Renal pelvis (tissue), 12 donors: ENCODE results near the gene BAMBI. TPM values are rescaled to one million over a fixed set of nuclear protein-coding genes. Genes with fewer than 3 reads are reported as not detected.
"Not testable (repeated sequence)": the region's sequence is repeated elsewhere in the genome, so short reads cannot be mapped to it uniquely, and the experiment has no call there.

Experiments
- DNase-seq: peaks from one replicate; pipeline ENCODE4 v3.0.0-alpha.2; 2013
- long read RNA-seq, 16 experiments: transcript quantifications; one replicate each; lab custom pipeline, GENCODE V29; 2026
- polyA plus RNA-seq, 3 donors: library from polyadenylated mRNA; unstranded; fragments of 120-200 nt; gene quantifications; one replicate each; pipeline ENCODE4 v1.2.1, GENCODE V29; 2013; ENCODE audit not compliant: insufficient read length in 3 of 3

The BAMBI gene, protein sequence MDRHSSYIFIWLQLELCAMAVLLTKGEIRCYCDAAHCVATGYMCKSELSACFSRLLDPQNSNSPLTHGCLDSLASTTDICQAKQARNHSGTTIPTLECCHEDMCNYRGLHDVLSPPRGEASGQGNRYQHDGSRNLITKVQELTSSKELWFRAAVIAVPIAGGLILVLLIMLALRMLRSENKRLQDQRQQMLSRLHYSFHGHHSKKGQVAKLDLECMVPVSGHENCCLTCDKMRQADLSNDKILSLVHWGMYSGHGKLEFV
- polyA plus RNA-seq = 10 to 100 TPM; 38.5 to 50.1 (median 40.3) TPM
- long read RNA-seq, donor 1, transcript BAMBI-201 (3 exons, 1,877 nt) = major isoform, 23 of 39 reads
- long read RNA-seq, donor 1, partial matches to known transcripts = 15 of 39 reads
- long read RNA-seq, donor 1, other reads (novel, unspliced or antisense) = 0 of 39 reads
- long read RNA-seq, donor 2, transcript BAMBI-201 (3 exons, 1,877 nt) = major isoform, 44 of 65 reads
- long read RNA-seq, donor 2, transcript BAMBI-202 (2 exons, 1,884 nt) = minor isoform, 11 of 65 reads
- long read RNA-seq, donor 2, partial matches to known transcripts = 10 of 65 reads
- long read RNA-seq, donor 2, other reads (novel, unspliced or antisense) = 0 of 65 reads
- long read RNA-seq, donor 3, transcript BAMBI-201 (3 exons, 1,877 nt) = major isoform, 28 of 51 reads
- long read RNA-seq, donor 3, transcript BAMBI-202 (2 exons, 1,884 nt) = minor isoform, 6 of 51 reads
- long read RNA-seq, donor 3, partial matches to known transcripts = 17 of 51 reads
- long read RNA-seq, donor 3, other reads (novel, unspliced or antisense) = 0 of 51 reads
- long read RNA-seq, donor 4, transcript BAMBI-201 (3 exons, 1,877 nt) = major isoform, 45 of 58 reads
- long read RNA-seq, donor 4, transcript BAMBI-202 (2 exons, 1,884 nt) = minor isoform, 5 of 58 reads
- long read RNA-seq, donor 4, partial matches to known transcripts = 8 of 58 reads
- long read RNA-seq, donor 4, other reads (novel, unspliced or antisense) = 0 of 58 reads
- long read RNA-seq, donor 5, transcript BAMBI-201 (3 exons, 1,877 nt) = major isoform, 20 of 24 reads
- long read RNA-seq, donor 5, partial matches to known transcripts = 0 of 24 reads
- long read RNA-seq, donor 5, other reads (novel, unspliced or antisense) = 0 of 24 reads
- long read RNA-seq, donor 6, transcript BAMBI-201 (3 exons, 1,877 nt) = major isoform, 27 of 31 reads
- long read RNA-seq, donor 6, partial matches to known transcripts = 0 of 31 reads
- long read RNA-seq, donor 6, other reads (novel, unspliced or antisense) = 0 of 31 reads
- long read RNA-seq, donor 7, transcript BAMBI-202 (2 exons, 1,884 nt) = minor isoform, 11 of 68 reads
- long read RNA-seq, donor 7, transcript BAMBI-201 (3 exons, 1,877 nt) = major isoform, 51 of 68 reads
- long read RNA-seq, donor 7, partial matches to known transcripts = 6 of 68 reads
- long read RNA-seq, donor 7, other reads (novel, unspliced or antisense) = 0 of 68 reads
- long read RNA-seq, donor 8, partial matches to known transcripts = 0 of 6 reads
- long read RNA-seq, donor 8, other reads (novel, unspliced or antisense) = 0 of 6 reads
- long read RNA-seq, donor 9, transcript BAMBI-201 (3 exons, 1,877 nt) = major isoform, 31 of 53 reads
- long read RNA-seq, donor 9, partial matches to known transcripts = 18 of 53 reads
- long read RNA-seq, donor 9, other reads (novel, unspliced or antisense) = 0 of 53 reads
- long read RNA-seq, donor 10, transcript BAMBI-202 (2 exons, 1,884 nt) = minor isoform, 7 of 45 reads
- long read RNA-seq, donor 10, transcript BAMBI-201 (3 exons, 1,877 nt) = major isoform, 22 of 45 reads
- long read RNA-seq, donor 10, partial matches to known transcripts = 16 of 45 reads
- long read RNA-seq, donor 10, other reads (novel, unspliced or antisense) = 0 of 45 reads
- long read RNA-seq, donor 11, transcript BAMBI-201 (3 exons, 1,877 nt) = major isoform, 20 of 21 reads
- long read RNA-seq, donor 11, partial matches to known transcripts = 0 of 21 reads
- long read RNA-seq, donor 11, other reads (novel, unspliced or antisense) = 0 of 21 reads
- long read RNA-seq, donor 12, transcript BAMBI-201 (3 exons, 1,877 nt) = major isoform, 41 of 58 reads
- long read RNA-seq, donor 12, partial matches to known transcripts = 13 of 58 reads
- long read RNA-seq, donor 12, other reads (novel, unspliced or antisense) = 0 of 58 reads
- long read RNA-seq, donor 13, transcript BAMBI-201 (3 exons, 1,877 nt) = major isoform, 19 of 22 reads
- long read RNA-seq, donor 13, partial matches to known transcripts = 0 of 22 reads
- long read RNA-seq, donor 13, other reads (novel, unspliced or antisense) = 0 of 22 reads
- long read RNA-seq, donor 14 = 0 reads
- long read RNA-seq, donor 15, transcript BAMBI-201 (3 exons, 1,877 nt) = major isoform, 27 of 28 reads
- long read RNA-seq, donor 15, partial matches to known transcripts = 0 of 28 reads
- long read RNA-seq, donor 15, other reads (novel, unspliced or antisense) = 0 of 28 reads
- long read RNA-seq, donor 16, transcript BAMBI-201 (3 exons, 1,877 nt) = major isoform, 39 of 50 reads
- long read RNA-seq, donor 16, partial matches to known transcripts = 8 of 50 reads
- long read RNA-seq, donor 16, other reads (novel, unspliced or antisense) = 0 of 50 reads

DNA sequence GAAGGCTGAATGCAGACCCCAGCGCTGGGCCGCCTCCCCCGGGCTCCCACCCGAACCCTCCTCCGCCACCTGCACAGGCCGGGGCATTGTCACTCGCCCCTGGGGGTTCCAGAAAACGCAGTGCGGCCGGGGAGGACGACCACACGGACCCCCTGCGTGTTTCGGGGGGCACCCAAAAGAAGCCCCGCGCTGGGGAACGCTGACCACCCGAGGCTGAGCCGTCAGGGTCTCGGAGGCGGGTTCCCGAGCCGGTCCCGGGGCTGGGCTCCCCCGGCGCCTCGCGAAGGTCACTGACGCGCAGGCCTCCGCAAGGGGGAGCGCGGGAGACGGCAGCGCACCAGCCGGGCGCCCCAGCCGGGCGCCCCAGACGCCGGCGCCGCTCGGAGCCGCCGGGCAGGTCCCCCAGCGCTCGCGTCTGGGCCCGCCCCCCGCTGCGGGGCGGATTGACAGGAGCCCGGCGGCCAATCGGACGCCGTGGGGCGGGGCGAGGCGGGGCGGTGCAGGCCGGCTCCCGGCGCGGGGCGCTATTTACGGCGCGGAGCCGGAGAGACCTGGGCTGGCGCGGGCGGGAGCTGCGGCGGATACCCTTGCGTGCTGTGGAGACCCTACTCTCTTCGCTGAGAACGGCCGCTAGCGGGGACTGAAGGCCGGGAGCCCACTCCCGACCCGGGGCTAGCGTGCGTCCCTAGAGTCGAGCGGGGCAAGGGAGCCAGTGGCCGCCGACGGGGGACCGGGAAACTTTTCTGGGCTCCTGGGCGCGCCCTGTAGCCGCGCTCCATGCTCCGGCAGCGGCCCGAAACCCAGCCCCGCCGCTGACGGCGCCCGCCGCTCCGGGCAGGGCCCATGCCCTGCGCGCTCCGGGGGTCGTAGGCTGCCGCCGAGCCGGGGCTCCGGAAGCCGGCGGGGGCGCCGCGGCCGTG is at the start of gene BAMBI:
TSS of gene BAMBI (plus strand) at position 554 of the 920 bp plus-strand sequence. CDS start 377 bp downstream, outside the sequence.
- peak; percentile 96 for DNase-seq

DNA sequence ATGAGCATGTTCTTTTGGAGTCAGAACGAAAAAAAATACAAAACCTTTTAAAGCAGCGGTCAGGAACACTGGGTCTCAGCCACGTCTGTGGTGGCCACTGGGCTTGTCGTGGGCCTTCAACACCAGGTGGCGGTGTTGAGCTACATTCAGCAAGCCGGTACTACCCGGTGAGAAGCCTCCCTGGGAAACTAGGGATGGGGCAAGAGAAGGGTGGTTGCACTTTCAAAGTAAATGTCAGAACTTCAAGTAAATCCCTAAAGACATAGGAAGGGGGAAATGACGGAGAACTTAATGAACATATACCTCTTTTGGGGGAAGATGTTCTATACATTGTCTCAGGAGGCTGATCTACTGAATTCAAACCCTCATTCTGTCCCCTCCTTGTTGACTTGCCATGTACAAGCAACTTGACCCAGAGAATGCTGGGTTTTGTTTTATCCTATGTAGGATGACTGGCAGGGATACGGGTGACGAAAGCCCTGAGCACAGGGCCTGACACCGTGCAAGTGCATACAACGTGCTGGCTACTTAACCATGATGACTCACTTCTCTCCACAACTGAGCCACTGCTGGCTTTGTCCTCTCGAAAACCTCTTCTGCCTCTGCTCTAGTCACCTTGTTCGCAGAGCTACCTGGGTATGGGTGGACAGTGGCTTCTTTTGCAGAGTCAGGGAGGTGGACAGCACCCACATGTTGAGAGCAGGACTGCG is 49.0 kb upstream of the BAMBI start:
- peak; percentile 73 for DNase-seq

DNA sequence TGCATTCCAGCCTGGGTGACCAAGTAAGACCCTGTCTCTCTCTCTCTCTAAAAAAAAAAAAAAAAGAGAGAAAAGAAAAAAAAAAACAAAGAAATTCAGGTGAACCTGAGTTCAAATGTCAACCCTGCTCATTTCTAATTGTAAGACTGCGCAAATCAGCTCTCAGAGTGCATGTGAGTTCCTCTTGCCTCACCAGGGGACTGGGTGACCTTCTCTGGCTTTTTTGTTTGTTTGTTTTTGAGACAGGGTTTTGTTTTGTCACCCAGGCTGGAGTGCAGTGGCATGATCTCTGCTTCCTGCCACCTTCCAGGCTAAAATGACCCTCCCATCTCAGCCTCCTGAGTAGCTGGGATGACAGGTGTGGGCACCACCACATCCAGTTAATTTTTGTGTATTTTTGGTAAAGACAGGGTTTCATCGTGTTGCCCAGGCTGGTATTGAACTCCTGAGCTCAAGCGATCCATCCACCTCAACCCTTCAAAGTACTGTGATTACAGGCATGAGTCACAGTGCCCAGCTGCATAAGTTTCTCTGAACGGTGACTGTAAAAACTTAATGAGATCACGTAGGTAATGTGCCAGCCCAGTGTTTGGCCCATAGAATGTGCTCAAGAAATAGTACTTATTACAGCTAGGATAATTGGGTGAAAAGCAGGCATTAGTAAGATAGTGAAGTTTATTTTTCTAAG is 45.3 kb upstream of the BAMBI start:
- DNase-seq = no peak

DNA sequence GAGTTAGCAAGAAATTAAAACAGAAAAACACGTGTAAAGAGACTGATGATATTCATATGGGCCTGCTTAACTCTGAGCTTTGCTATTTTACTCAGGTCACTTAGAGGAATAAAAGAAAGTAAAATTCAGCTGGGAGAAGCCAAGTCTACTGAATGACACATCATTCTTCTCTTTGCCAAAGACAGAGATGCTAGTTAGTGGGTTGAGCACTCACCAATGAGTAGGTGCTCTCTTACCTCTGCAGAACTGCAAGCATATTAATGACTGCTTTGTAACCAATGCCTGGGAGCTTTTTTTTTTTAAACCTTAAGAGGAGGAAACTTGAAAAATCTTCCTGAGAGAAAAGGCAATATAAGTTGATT is 44.8 kb upstream of the BAMBI start:
- DNase-seq = no peak

DNA sequence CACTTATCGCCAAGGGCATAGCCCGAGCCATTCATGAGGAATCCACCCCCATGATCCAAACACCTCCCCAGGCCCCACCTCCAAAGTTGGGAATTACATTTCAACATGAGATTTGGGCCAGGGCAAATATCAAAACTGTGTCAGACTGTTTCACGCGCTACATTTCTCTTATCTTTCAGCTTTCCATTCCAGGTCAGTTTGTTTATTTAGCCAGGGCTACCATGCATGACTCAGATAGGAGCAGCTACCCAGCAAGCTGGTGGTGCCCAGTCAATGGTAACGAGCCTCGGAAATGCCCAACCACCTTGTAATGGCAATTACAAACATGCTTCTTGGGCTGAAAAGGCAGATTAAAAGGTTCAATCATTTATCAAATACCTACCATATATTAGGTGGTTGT is 43.6 kb upstream of the BAMBI start:
- no peak for DNase-seq

DNA sequence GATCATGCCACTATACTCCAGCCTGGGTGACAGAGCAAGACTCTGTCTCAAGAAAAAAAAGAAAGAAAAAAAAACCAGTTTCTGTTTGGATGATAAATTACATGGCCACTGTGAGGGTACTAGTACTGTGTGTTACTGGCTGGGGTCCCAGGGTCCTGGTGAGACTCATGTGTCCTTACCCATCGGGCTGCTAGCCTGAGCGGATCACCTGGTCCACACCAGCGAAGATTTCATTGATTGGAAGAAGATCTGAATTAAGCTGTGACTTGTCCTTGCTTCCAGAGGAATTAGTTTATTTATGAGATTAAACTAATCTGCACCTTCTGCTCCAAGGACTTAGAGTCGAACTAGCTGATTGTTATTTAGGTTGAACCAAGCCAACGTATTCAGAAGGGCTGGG is 40.0 kb upstream of the BAMBI start:
- DNase-seq = no peak

DNA sequence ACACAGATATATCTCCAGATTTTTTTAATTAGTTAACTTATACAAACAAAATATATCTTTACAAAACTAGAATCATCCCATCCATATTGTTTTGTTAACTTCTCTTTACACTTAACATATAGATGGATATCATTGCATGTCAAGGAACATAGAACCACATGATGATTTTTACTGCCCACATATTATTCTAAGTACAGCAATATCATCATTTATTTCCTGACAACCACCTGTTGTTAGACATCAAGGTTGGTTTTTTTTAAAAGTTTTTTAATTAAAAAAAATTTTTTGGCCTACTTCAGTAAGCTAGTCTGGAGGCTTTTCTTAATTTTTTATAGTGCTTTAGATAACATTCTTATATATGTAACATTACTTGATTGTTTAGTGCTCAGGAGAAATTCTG is 38.9 kb upstream of the BAMBI start:
- DNase-seq = no peak

DNA sequence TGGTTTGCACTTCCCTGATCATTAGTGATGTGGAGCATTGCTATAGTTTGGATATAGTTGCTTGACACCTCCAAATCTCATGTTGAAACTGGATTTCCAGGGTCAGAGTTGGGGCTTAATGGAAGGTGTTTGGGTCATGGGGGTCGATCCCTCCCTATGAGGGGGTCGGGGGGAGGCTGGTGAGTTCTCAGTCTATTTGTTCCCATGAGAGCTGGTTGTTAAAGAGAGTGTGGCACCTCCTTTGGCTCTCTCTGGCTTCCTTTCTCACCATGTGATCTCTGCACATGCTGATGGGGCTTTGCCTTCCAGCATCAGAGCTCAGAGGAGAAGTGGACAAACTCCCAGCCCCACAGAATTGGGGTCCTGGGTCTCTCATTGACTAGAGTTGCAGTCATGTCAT is 36.8 kb upstream of the BAMBI start:
- no peak for DNase-seq

DNA sequence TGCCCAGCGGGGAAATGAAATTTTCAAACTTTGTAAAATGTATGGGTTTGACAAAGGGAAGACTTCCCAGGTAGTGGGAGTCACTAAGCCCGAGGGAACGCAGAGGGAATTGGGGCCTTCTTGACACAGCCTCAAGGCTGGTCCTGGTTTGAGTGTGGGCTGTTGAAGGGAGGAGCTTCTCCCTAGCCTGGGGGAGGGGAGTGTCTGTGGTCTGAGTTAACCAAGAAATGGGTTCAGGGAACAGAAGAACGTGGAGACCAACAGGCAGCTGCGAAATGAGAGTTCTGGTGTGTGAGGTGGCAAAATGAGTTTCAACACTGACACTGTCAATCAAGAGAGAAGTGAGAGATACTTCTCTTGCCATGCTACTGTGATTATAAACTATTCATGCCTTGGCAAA is 32.7 kb upstream of the BAMBI start:
- no peak for DNase-seq

DNA sequence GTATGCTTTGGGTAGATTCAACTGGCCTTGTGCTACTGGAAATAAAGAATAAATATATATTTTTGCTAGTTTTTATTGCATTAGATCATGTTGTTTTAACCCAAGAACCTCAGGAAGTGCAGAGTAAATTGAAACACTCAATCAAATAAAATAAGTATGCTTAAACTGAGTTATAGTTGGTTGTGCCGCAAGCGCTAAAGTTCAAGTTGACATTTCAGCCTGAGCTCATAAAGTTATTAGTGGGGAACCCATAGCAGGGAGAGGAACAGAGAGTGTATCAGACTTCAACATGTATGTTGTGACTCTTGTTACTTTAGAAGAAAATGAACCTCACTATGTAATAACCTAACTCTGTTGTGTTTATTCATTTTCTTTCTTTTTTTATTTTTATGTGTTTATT is 25.2 kb upstream of the BAMBI start:
- no peak for DNase-seq

DNA sequence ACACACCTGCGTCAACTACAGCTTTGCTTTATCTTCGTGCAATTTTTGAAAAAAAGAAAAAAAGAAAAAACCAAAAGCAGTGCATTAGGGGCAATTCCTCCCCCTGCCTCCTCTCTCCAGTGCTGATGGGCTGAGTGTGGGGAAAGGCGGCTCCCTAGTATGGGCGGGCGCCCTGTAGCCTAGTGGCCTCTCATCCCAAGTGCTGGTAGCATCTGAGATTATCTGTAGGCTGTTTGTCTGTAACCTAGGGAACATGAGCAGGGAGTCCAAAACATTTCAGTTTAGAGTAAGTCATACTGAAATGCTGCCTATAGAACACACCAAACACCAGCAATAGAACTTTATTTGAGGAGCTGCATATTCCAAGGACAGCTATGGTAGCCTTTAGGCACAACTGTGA is 24.6 kb upstream of the BAMBI start:
- no peak for DNase-seq

DNA sequence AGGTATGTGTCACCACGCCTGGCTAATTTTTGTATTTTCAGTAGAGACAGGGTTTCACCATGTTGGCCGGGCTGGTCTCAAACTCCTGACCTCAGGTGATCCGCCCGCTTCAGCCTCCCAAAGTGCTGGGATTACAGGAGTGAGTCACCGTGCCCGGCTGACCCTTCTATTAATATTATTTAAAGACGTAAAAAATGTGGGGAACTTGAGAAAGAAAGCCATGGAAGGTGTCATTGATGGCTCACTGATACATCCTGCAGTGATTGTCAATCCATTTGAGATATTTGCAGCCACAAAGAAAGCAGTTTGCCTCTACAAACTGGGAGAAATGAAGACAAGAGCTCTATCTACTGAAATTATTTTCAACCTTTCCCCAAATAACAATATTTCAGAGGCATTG is 18.5 kb upstream of the BAMBI start:
- DNase-seq = not testable (repeated sequence)

DNA sequence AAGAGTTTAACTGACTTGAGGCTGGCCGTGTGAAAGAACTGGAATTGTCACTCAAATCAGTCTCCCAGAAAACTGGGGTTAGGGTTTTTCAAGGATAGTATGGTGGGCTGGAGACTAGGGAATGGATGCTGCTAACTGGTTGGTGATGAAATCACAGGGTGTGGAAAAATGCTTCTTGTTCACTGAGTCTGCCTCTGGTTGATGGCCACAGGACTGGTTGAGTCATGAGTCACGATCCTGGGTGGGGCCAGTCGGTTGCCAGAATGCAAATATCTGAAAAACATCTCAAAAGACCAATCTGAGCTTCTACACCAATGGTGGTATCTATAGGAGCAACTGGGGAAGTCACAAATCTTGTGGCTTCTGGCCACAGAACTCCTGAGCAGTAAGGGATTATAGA is 16.3 kb upstream of the BAMBI start:
- no peak for DNase-seq

DNA sequence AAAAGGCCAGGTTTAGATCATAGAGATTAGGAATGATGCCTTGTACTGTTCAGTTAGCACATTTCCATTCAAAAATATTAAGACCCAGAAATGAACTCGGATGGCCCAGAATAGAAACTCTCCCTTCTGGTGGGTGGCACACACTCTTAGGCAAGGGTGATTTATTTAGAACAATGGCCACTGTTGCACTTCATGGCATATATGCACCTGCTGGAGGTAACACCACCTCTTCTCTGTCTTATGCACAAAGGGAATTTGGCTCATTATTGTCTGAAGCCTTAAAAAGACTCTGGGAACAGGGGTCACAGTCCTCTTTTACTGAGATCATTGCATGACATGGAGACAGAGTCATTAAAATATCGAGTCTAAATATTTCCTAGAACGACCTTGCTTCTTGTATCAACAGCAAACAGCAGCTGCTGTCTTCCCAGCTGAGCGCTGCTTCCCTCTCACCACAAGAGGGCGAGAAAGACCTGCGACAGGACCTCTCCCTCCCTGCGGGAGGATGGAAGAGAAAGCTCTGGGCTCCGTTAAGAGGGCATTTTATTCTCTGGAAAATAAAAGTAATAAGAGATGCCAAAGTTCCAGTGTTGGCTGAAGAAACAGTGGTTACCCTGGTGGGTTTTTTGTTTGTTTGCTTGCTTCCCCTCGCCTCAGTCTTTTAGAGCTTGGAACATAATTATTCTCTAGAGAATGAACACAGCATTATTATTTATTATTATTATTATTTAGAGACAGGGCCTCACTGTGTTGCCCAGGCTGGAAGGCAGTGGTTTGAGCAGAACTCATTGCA is 13.5 kb upstream of the BAMBI start:
- peak; percentile 85 for DNase-seq

DNA sequence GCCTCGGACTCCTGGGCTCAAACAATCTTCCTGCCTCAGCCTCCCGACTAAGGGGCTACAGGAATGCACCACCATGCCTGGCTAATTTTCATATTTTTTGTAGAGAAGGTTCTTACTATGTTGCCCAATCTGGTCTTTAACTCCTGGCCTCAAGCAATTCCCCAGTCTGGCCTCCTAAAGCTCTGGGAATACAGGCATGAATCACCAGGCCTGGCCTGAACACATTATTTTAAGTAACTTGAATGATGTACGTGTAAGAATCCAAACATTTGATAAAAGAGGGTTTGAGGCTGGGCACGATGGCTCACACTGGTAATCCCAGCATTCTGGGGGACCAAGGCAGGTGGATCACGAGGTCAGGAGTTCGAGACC is 13.0 kb upstream of the BAMBI start:
- no peak for DNase-seq
